Heart right ventricle (tissue), 16 donors: Measurements from ENCODE around the gene ARAP1. TPM values are rescaled to one million over a fixed set of nuclear protein-coding genes. Genes with fewer than 3 reads are reported as not detected.

ENCODE experiments used
- ATAC-seq, 8 donors: fragments of 200-7000 bp; cut with Tn5 transposase; one replicate each; pipeline ENCODE4 v1.9.1; 2020; ENCODE audit warnings: mild to moderate bottlenecking in 8 of 8, moderate library complexity in 8 of 8, moderate number of reproducible peaks in 1 of 8
- DNase-seq, 2 donors: peaks; one replicate each; pipeline ENCODE4 v3.0.0-alpha.2; 2020
- H3K27ac ChIP-seq, 10 donors: fragments of 200-600 bp; sonication (generic) in 2 of 10; one replicate each; pipeline versions ENCODE4 v1.5.0 to v1.8.0; 2020 to 2022; ENCODE audit warnings: mild to moderate bottlenecking in 3 of 10
- H3K27me3 ChIP-seq, 7 donors: fragments of 200-600 bp; one replicate each; pipeline ENCODE4 v1.8.0; 2021 to 2022; ENCODE audit warnings: mild to moderate bottlenecking in 2 of 7
- H3K36me3 ChIP-seq, 9 donors: fragments of 200-600 bp; sonication (generic) in 1 of 9; one replicate each; pipeline versions ENCODE4 v1.5.0 to v1.8.0; 2020 to 2022; ENCODE audit warnings: mild to moderate bottlenecking in 2 of 9
- H3K4me1 ChIP-seq, 9 donors: fragments of 200-600 bp; sonication (generic) in 1 of 9; one replicate each; pipeline versions ENCODE4 v1.5.0 to v1.8.0; 2020 to 2022; ENCODE audit warnings: mild to moderate bottlenecking in 4 of 9
- H3K4me3 ChIP-seq, 10 donors: fragments of 200-600 bp; sonication (generic) in 2 of 10; one replicate each; pipeline versions ENCODE4 v1.5.0 to v1.8.0; 2020 to 2022; ENCODE audit warnings: mild to moderate bottlenecking in 7 of 10, moderate library complexity in 2 of 10
- H3K9me3 ChIP-seq, 11 donors: fragments of 200-600 bp in 10 of 11; sonication (generic) in 2 of 11; one replicate each; pipeline versions ENCODE4 v1.5.0 to v1.8.0; 2013 to 2022; ENCODE audit warnings: mild to moderate bottlenecking in 2 of 11, control low read depth in 1 of 11, moderate library complexity in 1 of 11
- CTCF ChIP-seq, 9 donors: fragments of 200-600 bp; sonication (generic) in 2 of 9; IDR thresholded peaks; one replicate each; pipeline versions ENCODE4 v1.5.0 to v1.8.0; 2021 to 2022; ENCODE audit warnings: antibody characterized with exemption in 9 of 9, mild to moderate bottlenecking in 5 of 9, moderate library complexity in 1 of 9
- WGBS, 2 donors: extraction: QIAGEN DNeasy Blood & Tissue Kit; methylation state at CpG; one replicate each; pipeline ENCODE4 v1.1.7; 2013; ENCODE audit warnings: inconsistent platforms in 1 of 2; 5-methylcytosine and 5-hydroxymethylcytosine counted together
- intact Hi-C, 10 donors: fragments of 100-400 bp; cut with DNase I; formaldehyde crosslinking; loops; one replicate each; pipeline versions ENCODE4 v1.11.1 to v1.14.2; 2022
- polyA plus RNA-seq, 2 donors: library from polyadenylated mRNA; stranded (reverse); fragments of 200-250 nt; gene quantifications; one replicate each; pipeline ENCODE4 v1.2.3, GENCODE V29; 2013
- total RNA-seq, 10 donors: library from RNA; stranded (reverse); fragmentation: NEBNext Ultra II Directional in 3 of 10; extraction: Animal tissue kit (Norgen Biotek cat#: 25700) in 3 of 10; gene quantifications; one replicate each; pipeline versions ENCODE4 v1.2.1 to v1.2.4, GENCODE V29; 2021 to 2023
- donor health status: Arrhythmogenic right ventricular cardiomyopathy.
- donor health status: ischemic (EF 13 %, LVEDD 7.1; RV severe dilation, severe dysfunction).
- donor health status: healthy with polysubstance abuse.
- donor health status: DM: no; HTN: yes; CAD: no.
- donor health status: DM: no; HTN: no; CAD: no.
- donor health status: ischemic (EF 25% LVEDD 6.9; RV normal size, moderate dysfunction).
- donor health status: ischemic (EF 25% LVEDD 5.7; RV mildly dilated, moderate dysfunction).
- donor health status: healthy.
- donor health status: DM: yes; HTN: yes; CAD: no.
- donor health status: Ischemic cardiomyopathy.
- donor health status: ischemic (EF 35%, LVEDD 5.7; RV mildly dilated, moderate dysfunction).
- donor health status: nonischemic (EF 11% LVEDD 7.7; RV severe dilation, severe dysfunction).
- donor health status: DM: yes; HTN: yes; CAD: no.
- donor health status: PGD.
- donor health status: ischemic (EF 29% LVEDD 5.4; RV normal size, mild dysfunction).
- donor health status: nonischemic (EF 23%, LVEDD 6.1; RV moderate dilation, normal function).

ARAP1 gene
- total and polyA plus RNA-seq, 12 donors, result 30.4 to 68.3 (median 40.8) TPM

- Histone ChIP-seq H3K4me1 (peaks cover 9 to 60% (median 44%) of the 10 kb centered on the region in 9 donors), H3K4me3 (no peak overlapping the region), H3K36me3 (no peaks in the 10 kb centered on the region), H3K9me3 (no peaks in the 10 kb centered on the region), H3K27ac (peak overlapping the region in 2 of 10 donors; percentile 57 to 65), H3K27me3 (peaks cover 0 to under 1% (median 0%) of the 10 kb centered on the region in 7 donors)
- no peak for TF ChIP-seq CTCF (IDR thresholded peaks at IDR 0.05)
- ATAC-seq, result no peak
- WGBS, 2 donors, result 93 to 95% methylated on average over 7 of the region's 7 CpGs
- intact Hi-C loops, result loop anchor here in 1 of 10 donors (5.0 kb wide), 1 partner anchor 628 kb away; no protein-coding TSS in a partner anchor
- no peak for DNase-seq
These were observed 23.3 kb upstream of the ARAP1 start for GRCh38 chr11:72775288-72776110.

- Histone ChIP-seq H3K9me3 (no peaks in the 10 kb centered on the region), H3K4me1 (peaks cover 9 to 51% (median 37%) of the 10 kb centered on the region in 9 donors), H3K27me3 (no peaks in the 10 kb centered on the region), H3K4me3 (no peak overlapping the region), H3K36me3 (no peaks in the 10 kb centered on the region), H3K27ac (no peak overlapping the region)
- 86 to 87% methylated on average over 6 of the region's 6 CpGs for WGBS, 2 donors
- no peak for DNase-seq
- no peak for TF ChIP-seq CTCF (IDR thresholded peaks at IDR 0.05)
- no peak for ATAC-seq
- intact Hi-C loops, result loop anchor here in 1 of 10 donors (5.0 kb wide), 1 partner anchor 37 kb away; no protein-coding TSS in a partner anchor
These were observed 22.3 kb upstream of the ARAP1 start for GRCh38 chr11:72774499-72774898.

GRCh38 chr11:72773696-72774095 lies 21.5 kb upstream of the ARAP1 start:
- intact Hi-C loops, result loop anchor here in 2 of 10 donors (2.0 to 5.0 kb wide), 2 partner anchors 19 to 36 kb away; no protein-coding TSS in a partner anchor
- H3K4me3 ChIP-seq, result no peak overlapping the region
- H3K36me3 ChIP-seq, result no peaks in the 10 kb centered on the region
- ATAC-seq (no peak), DNase-seq (no peak)
- WGBS, 2 donors, result 56 to 59% methylated on average over 6 of the region's 6 CpGs
- H3K27ac ChIP-seq, result peak overlapping the region in 5 of 10 donors; percentile 41 to 69 (median 53)
- H3K9me3 ChIP-seq, result no peaks in the 10 kb centered on the region
- no peaks in the 10 kb centered on the region for H3K27me3 ChIP-seq
- H3K4me1 ChIP-seq, result peaks cover 9 to 50% (median 37%) of the 10 kb centered on the region in 9 donors
- TF ChIP-seq CTCF (IDR thresholded peaks at IDR 0.05), result no peak

GRCh38 chr11:72773291-72773690 lies 21.1 kb upstream of the ARAP1 start:
- no peaks in the 10 kb centered on the region for H3K9me3 ChIP-seq
- peaks cover 9 to 46% (median 37%) of the 10 kb centered on the region in 9 donors for H3K4me1 ChIP-seq
- WGBS, 2 donors, result 31 to 46% methylated on average over 5 of the region's 5 CpGs
- no peaks in the 10 kb centered on the region for H3K36me3 ChIP-seq
- no peak overlapping the region for H3K4me3 ChIP-seq
- peak; percentile 62 to 88 (median 82) for ATAC-seq
- H3K27me3 ChIP-seq, result no peaks in the 10 kb centered on the region
- H3K27ac ChIP-seq, result peak overlapping the region in 6 of 10 donors; percentile 40 to 69 (median 50)
- intact Hi-C loops, result loop anchor here in 2 of 10 donors (2.0 to 5.0 kb wide), 2 partner anchors 18 to 36 kb away; no protein-coding TSS in a partner anchor
- no peak for TF ChIP-seq CTCF (IDR thresholded peaks at IDR 0.05)
- peak in 1 of 2 donors; percentile 48 for DNase-seq
